ENCODE measurements around the gene OPCML. TPM values are rescaled to one million over a fixed set of nuclear protein-coding genes. Genes with fewer than 3 reads are reported as not detected.

Gene OPCML
- polyA plus RNA-seq, 3 donors from 2014 or later = not detected

DNA sequence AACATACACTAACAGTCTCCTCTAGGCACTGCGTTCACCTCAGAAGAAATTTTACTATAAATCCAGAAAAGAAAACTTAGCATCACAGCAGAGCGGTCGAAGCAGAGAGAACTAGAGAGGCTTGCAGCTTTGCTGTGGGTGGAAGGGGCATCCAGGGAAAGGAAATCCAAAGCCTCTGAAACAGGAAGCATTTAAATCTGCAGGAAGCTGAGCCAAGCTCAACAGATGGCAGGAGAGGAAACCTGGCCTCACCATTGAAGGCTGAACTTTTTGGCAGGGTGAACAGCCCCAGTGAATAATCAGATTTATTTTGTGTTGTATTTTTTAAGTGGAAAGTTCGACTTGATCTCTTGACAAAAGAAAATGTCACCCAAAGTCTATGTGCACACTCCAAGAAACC, 858.1 kb downstream of the OPCML start:
- Mint-ChIP-seq H3K4me1 (no peaks in the 10 kb centered on the region), H3K4me3 (no peak overlapping the region), H3K27ac (no peak overlapping the region), H3K9me3 (peaks cover 0 to 12% (median 7%) of the 10 kb centered on the region in 6 donors), H3K27me3 (ENCODE audit: low read depth in 3 of 3) (peaks cover 0 to 4% (median 1%) of the 10 kb centered on the region in 3 donors), H3K36me3 (no peaks in the 10 kb centered on the region)
- DNase-seq = no peak

DNA sequence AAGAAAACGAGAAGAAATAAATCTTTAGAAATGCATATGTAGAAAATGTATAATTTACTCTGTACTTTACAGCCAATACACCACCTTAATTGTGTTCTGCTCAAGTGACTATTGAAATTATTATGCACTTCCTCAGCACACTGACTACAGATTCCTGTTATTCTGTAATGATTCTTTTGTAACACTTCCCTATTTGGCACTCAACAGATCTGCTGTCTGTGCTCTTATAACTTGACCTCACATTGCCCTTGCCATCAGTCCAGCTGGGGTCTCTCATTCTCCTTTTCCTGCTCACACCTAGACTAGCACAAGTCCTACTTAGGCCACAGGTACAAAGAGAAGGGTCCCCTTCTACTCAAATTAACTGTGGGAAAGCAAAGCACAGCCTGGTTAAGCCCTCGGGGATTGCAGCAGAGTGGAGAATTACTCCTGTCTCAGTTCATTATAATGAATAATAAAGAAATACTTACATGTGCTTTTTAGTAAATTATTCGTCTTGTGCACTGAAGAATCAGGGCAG, 860.4 kb downstream of the OPCML start:
- H3K4me1 Mint-ChIP-seq = no peaks in the 10 kb centered on the region
- DNase-seq = no peak
- H3K4me3 Mint-ChIP-seq = no peak overlapping the region
- H3K9me3 Mint-ChIP-seq = peaks cover 2 to 7% (median 5%) of the 10 kb centered on the region in 6 donors
- peaks cover 0 to 2% (median 0%) of the 10 kb centered on the region in 3 donors for H3K27me3 Mint-ChIP-seq (ENCODE audit: low read depth in 3 of 3)
- no peaks in the 10 kb centered on the region for H3K36me3 Mint-ChIP-seq
- no peak overlapping the region for H3K27ac Mint-ChIP-seq

DNA sequence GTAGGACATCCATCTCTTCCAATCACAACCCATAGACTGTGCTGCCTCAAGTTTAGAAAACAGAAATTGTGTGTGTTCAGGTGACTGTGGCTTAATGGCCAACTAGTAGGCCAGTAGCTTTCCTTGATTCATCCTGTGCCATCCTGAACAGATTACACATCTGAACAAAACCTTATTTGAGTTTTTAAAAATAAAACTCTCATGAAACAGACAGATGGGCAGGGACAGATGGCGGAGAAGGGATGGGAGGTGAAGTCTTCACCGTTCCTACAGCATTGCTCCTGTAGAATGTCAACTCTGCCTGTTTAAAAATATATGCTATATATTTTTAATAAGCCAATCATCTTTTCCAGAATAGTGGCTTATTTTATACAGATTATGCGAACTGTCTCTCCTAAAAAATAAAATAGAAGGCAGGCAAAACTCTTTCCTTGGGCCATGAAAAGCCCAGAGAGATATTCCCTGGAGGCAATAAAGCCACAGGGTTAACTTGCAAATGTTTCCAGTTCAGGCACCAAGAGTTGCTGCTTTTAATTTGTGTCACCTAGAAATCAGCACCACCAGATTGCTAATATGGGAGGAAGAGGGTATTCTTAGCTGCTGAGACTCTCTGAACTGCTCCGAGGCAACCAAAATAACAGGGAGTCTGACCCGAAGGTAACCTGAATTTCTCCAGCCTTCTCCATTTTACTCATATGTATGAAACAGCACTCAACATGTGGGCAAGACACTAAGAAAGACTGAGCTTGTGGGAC, 861.2 kb downstream of the OPCML start:
- H3K27ac Mint-ChIP-seq = no peak overlapping the region
- H3K36me3 Mint-ChIP-seq = no peaks in the 10 kb centered on the region
- no peaks in the 10 kb centered on the region for H3K27me3 Mint-ChIP-seq (ENCODE audit: low read depth in 3 of 3)
- peaks cover 2 to 7% (median 5%) of the 10 kb centered on the region in 6 donors for H3K9me3 Mint-ChIP-seq
- no peak overlapping the region for H3K4me3 Mint-ChIP-seq
- DNase-seq = no peak
- H3K4me1 Mint-ChIP-seq = no peaks in the 10 kb centered on the region

DNA sequence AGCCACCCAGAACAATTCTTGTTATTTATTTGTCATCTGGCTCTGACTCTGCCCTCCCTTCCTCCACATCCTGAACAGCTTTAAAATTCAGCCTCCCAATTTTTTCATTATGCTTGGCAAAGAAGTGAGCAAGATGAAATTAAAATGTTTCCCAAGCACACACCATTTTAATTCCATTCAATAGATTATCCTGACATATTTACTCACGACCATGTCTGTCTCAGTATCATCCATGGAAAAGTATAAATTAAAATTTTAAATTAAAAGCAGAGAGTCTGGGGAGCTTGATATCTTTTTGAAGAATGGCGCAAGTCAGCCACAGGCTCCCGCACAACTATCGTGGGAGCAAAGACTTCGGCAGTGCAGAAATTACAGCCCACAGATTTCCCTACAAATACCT, 862.4 kb downstream of the OPCML start:
- peaks cover 3 to 13% (median 6%) of the 10 kb centered on the region in 6 donors for H3K9me3 Mint-ChIP-seq
- no peak overlapping the region for H3K27ac Mint-ChIP-seq
- no peaks in the 10 kb centered on the region for H3K4me1 Mint-ChIP-seq
- no peak for DNase-seq
- H3K27me3 Mint-ChIP-seq (ENCODE audit: low read depth in 3 of 3) = no peaks in the 10 kb centered on the region
- H3K4me3 Mint-ChIP-seq = no peak overlapping the region
- no peaks in the 10 kb centered on the region for H3K36me3 Mint-ChIP-seq

DNA sequence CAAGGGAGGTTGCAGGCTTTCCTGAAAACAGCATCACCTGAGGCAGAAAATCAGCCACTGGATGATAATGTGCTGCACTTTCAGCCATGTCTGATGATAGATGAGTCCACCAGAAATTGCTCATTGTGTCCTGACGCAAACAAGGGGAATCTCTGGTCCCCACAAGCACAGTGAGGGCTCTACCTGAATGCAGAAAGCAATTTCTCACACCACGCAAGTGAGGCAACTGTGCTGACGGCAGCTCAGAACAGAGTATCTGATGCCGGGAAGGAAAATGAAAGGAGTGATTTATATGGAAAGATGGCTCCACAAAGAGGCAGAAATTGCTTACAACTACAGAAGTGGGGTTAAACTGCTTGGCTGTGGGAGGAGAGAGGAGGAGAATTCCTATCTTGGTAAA, 867.1 kb downstream of the OPCML start:
- H3K27ac Mint-ChIP-seq = no peak overlapping the region
- H3K27me3 Mint-ChIP-seq (ENCODE audit: low read depth in 3 of 3) = no peaks in the 10 kb centered on the region
- H3K4me1 Mint-ChIP-seq = no peaks in the 10 kb centered on the region
- no peaks in the 10 kb centered on the region for H3K36me3 Mint-ChIP-seq
- no peak for DNase-seq
- H3K9me3 Mint-ChIP-seq = peaks cover 0 to 13% (median 3%) of the 10 kb centered on the region in 6 donors
- H3K4me3 Mint-ChIP-seq = no peak overlapping the region

DNA sequence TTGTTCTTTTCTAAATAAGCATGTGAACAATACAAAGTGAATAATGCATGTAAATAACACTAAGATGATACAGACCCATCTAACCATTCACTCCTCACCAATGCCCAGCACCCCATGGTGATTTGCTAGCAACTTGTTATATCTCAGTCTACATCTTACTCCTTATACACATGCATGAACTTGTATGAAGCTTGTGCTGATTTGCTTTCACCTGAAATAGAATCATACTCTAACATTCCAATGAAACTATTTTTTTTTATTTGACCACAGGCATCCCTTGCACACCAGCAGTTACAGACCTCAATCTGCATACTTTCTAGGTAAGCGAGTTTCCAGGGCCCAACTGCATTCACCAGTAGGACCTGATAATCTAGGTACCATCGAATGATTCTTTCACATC, 873.6 kb downstream of the OPCML start:
- Mint-ChIP-seq H3K4me1 (no peaks in the 10 kb centered on the region), H3K4me3 (no peak overlapping the region), H3K36me3 (no peaks in the 10 kb centered on the region), H3K9me3 (peaks cover 0 to 9% (median 3%) of the 10 kb centered on the region in 6 donors), H3K27me3 (ENCODE audit: low read depth in 3 of 3) (no peaks in the 10 kb centered on the region), H3K27ac (no peak overlapping the region)
- DNase-seq = no peak

DNA sequence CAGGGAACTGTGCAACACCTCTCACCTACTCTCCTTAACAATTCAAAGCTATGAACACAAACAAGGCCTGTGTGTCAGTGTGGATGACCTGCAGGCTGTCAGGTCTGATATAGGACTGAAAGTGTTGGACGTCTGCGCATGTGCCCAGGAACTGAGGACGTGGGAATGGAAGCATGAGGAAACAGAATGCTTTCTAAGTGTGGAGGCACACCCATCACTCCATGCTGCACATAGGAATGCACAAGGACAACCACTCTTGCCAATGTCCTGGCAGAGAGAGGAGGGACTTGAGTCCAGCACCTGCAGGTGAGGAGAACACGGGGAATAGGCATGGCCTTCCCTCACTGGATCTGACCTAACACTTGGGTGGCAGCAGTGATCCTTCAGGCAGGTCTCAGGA, 874.3 kb downstream of the OPCML start:
- Mint-ChIP-seq H3K36me3 (no peaks in the 10 kb centered on the region), H3K4me1 (no peaks in the 10 kb centered on the region), H3K27ac (no peak overlapping the region), H3K9me3 (peaks cover 0 to 9% (median 4%) of the 10 kb centered on the region in 6 donors), H3K27me3 (ENCODE audit: low read depth in 3 of 3) (peaks cover 0 to 2% (median 0%) of the 10 kb centered on the region in 3 donors), H3K4me3 (no peak overlapping the region)
- no peak for DNase-seq

DNA sequence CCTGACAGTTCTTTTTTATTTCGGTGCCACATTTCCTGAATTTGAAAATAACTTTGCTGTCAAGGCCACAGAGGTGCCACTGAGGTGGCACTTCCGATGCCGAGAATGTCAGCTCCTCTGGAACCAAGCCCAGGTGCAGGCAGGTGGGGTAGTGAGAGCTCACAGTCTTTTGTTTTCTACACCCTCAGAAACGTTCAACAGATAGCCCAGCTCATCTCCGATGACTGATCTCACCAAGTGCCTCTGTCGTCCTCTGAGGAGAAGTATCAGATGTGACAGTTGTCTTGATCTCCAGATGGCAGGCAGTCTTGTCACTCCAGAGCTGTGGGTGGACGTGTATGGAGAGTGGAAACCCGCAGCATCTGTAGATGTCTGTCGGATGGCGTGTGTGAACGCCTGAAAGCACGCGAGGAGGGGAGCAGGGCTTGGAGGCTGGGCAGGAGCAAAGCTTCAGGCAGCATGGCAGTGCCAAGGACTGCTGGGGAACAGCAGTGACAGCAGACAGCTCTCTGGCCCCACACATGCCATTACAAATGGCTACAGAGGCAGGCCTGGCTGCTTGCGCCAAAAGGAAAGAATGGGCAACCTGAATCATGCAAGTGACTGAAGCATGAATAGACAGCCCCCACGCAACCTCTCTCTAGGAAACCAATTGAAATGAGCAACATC, 877.0 kb downstream of the OPCML start:
- H3K9me3 Mint-ChIP-seq = peaks cover 1 to 19% (median 4%) of the 10 kb centered on the region in 6 donors
- no peak overlapping the region for H3K4me3 Mint-ChIP-seq
- H3K36me3 Mint-ChIP-seq = no peaks in the 10 kb centered on the region
- no peaks in the 10 kb centered on the region for H3K4me1 Mint-ChIP-seq
- no peak for DNase-seq
- H3K27ac Mint-ChIP-seq = no peak overlapping the region
- peaks cover 0 to 2% (median 2%) of the 10 kb centered on the region in 3 donors for H3K27me3 Mint-ChIP-seq (ENCODE audit: low read depth in 3 of 3)

DNA sequence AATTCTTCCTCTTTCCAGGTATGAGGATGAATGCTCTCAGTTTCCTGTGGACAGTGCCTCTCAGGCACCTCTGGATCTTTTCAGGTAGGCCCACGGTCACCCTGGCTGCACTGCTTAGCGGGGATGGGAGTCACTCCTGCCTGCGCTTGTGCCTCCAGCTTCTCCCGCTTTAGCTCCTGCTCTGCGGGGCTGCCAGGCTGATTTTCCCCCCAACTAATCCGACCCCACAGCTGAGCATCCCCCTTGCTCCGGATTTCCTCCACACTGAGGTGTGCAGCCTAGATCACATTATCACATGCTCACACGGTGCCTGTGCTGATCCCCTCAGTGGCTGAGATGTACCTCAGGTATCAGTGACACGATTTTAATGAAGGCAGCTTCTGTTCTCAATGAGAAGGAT, 879.1 kb downstream of the OPCML start:
- Mint-ChIP-seq H3K36me3 (no peaks in the 10 kb centered on the region), H3K27me3 (ENCODE audit: low read depth in 3 of 3) (peaks cover under 1 to 2% (median 2%) of the 10 kb centered on the region in 3 donors), H3K4me1 (no peaks in the 10 kb centered on the region), H3K27ac (no peak overlapping the region), H3K9me3 (peaks cover 0 to 19% (median 4%) of the 10 kb centered on the region in 6 donors), H3K4me3 (no peak overlapping the region)
- DNase-seq = no peak

DNA sequence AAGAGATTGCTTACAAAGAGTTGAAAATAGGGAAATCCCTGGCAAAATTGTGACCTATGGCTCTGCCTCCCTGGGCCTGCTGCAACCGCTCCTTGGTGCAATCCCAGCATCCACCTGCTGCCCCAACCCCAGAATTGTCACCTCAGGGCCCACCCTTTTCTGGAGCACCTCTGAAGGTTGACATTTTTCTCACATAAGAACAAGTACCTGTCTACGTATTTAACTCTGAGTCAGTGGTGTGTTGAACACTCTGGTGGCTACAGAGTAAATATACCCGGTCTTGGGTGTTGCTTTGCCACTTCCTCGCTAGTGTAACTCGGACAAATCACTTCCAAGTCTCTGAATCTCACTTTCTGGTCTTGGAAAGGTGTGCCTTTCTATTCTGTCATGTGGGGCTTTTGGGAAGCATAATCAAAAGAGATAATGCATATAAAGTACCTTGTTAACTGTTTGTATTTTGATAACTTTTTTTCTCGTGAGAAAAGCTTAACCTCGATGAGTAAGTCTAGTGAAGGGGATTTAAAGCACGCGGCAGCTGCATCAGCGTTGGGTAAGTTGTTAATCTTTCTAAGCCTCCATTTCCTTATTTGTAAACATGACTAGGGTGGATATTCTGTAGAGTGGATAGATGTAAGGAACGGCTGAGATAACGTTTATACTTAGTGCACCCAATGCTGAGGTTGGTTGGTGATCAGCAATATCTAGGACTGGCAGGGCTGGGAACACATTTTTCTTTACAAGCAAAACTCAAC, 881.2 kb downstream of the OPCML start:
- no peaks in the 10 kb centered on the region for H3K4me1 Mint-ChIP-seq
- peaks cover 0 to 23% (median 3%) of the 10 kb centered on the region in 6 donors for H3K9me3 Mint-ChIP-seq
- H3K27ac Mint-ChIP-seq = no peak overlapping the region
- DNase-seq = no peak
- peaks cover 2 to 3% (median 2%) of the 10 kb centered on the region in 3 donors for H3K27me3 Mint-ChIP-seq (ENCODE audit: low read depth in 3 of 3)
- no peak overlapping the region for H3K4me3 Mint-ChIP-seq
- no peaks in the 10 kb centered on the region for H3K36me3 Mint-ChIP-seq

DNA sequence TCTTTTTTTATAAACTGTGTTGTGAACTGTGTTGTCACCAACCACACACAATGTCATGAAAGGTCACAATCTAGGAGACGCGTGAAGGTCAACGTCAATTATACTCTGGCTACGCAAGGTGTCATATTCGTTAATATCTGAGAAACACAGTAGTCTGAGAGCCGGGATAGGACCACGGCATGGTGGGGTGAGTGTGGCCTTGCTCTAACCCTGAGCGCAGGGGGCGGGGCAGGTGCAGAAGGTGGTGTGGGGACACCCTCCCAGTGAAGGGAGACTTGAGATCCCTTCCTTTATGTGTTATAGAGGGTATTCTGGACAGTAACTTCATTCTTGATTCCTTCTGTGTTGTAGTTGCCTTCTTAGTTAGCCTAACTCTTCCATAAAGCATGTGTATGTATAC, 883.0 kb downstream of the OPCML start:
- Mint-ChIP-seq H3K4me3 (no peak overlapping the region), H3K27me3 (ENCODE audit: low read depth in 3 of 3) (peaks cover 2 to 3% (median 2%) of the 10 kb centered on the region in 3 donors), H3K4me1 (no peaks in the 10 kb centered on the region), H3K9me3 (peaks cover 0 to 17% (median 2%) of the 10 kb centered on the region in 6 donors), H3K36me3 (no peaks in the 10 kb centered on the region), H3K27ac (no peak overlapping the region)
- DNase-seq = no peak

DNA sequence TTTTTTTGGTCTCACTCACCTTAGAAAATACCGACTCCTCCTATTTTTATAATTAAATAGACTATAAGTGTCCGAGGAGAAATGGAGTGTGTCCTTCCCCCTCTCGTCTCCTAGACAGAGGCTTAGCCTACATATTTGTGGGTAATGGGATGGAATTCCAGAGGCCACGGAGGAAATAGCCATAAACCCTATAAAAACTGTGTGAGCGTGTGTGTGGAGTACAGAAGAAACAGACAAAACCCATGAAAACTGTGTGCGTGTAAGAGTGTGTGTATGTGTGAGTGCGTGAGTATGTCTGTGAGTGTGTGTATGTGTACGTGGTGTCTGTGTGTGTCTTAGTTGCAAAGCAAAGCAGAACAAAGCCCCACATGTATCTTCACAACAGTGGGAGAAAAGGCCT, 883.5 kb downstream of the OPCML start:
- Mint-ChIP-seq H3K4me3 (no peak overlapping the region), H3K36me3 (no peaks in the 10 kb centered on the region), H3K4me1 (no peaks in the 10 kb centered on the region), H3K9me3 (peaks cover 0 to 17% (median under 1%) of the 10 kb centered on the region in 6 donors), H3K27me3 (ENCODE audit: low read depth in 3 of 3) (peaks cover 2 to 3% (median 2%) of the 10 kb centered on the region in 3 donors), H3K27ac (no peak overlapping the region)
- no peak for DNase-seq

DNA sequence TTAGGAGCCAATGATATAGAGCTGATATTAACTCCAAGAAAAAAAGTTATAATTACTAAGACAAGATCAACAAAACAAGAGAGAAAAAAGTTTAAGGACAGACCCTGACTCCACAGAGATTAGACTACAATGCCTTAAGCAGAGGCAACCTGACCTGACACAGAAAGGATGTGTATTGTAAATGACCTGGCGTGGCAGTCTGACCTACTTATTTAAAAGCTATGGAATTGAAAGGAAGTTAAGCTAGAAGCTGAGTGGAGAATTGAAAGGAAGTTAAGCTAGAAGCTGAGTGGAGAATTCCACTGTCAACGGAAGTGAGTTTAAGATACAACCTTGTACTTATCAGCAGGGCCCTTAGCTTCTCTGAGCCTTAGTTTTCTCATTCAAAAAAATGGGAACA, 885.4 kb downstream of the OPCML start:
- H3K36me3 Mint-ChIP-seq = no peaks in the 10 kb centered on the region
- H3K27me3 Mint-ChIP-seq (ENCODE audit: low read depth in 3 of 3) = peaks cover 0 to 3% (median 2%) of the 10 kb centered on the region in 3 donors
- peaks cover 1 to 8% (median 4%) of the 10 kb centered on the region in 6 donors for H3K9me3 Mint-ChIP-seq
- H3K27ac Mint-ChIP-seq = no peak overlapping the region
- H3K4me3 Mint-ChIP-seq = no peak overlapping the region
- H3K4me1 Mint-ChIP-seq = no peaks in the 10 kb centered on the region
- no peak for DNase-seq

Data from immature natural killer cell (primary cell).